Urinary bladder (tissue), 4 donors: Measurements from ENCODE around the gene RNF182. TPM values are rescaled to one million over a fixed set of nuclear protein-coding genes. Genes with fewer than 3 reads are reported as not detected.
"Not testable (repeated sequence)": the region's sequence is repeated elsewhere in the genome, so short reads cannot be mapped to it uniquely, and the experiment has no call there.

Source experiments
- DNase-seq: peaks from one replicate; pipeline ENCODE4 v3.0.0-alpha.2; 2015; ENCODE audit errors: extremely low spot score
- H3K27ac ChIP-seq: one replicate; pipeline ENCODE4 v1.5.1; 2013; ENCODE audit warnings: low read depth, mild to moderate bottlenecking, moderate library complexity
- H3K36me3 ChIP-seq: one replicate; pipeline ENCODE4 v1.6.1; 2013; ENCODE audit warnings: mild to moderate bottlenecking, moderate library complexity; ENCODE audit not compliant: insufficient read depth
- H3K4me1 ChIP-seq: one replicate; pipeline ENCODE4 v1.6.1; 2013; ENCODE audit warnings: mild to moderate bottlenecking, moderate library complexity; ENCODE audit not compliant: insufficient read depth
- H3K4me3 ChIP-seq: one replicate; pipeline ENCODE4 v1.5.1; 2013; ENCODE audit warnings: low read depth, low read length
- WGBS: extraction: QIAGEN DNeasy Blood & Tissue Kit; methylation state at CpG from one replicate; pipeline ENCODE4 v1.1.7; 2013; 5-methylcytosine and 5-hydroxymethylcytosine counted together
- polyA plus RNA-seq: library from polyadenylated mRNA; stranded (reverse); fragments of 200-250 nt; gene quantifications from one replicate; pipeline ENCODE4 v1.2.3, GENCODE V29; 2013
- total RNA-seq: library from RNA; depleted of rRNA; stranded (reverse); fragments of >200 nt; gene quantifications from one replicate; pipeline ENCODE4 v1.2.3, GENCODE V29; 2014
- donor health status: healthy with polysubstance abuse.
- donor health status: healthy.

The RNF182 gene
- total and polyA plus RNA-seq, 2 donors, result 0.19 to 0.90 TPM

- Histone ChIP-seq H3K4me1 (no peaks in the 10 kb centered on the region), H3K27ac (no peak overlapping the region), H3K4me3 (no peak overlapping the region), H3K36me3 (no peaks in the 10 kb centered on the region)
- whole genome bisulfite sequencing, result 70% methylated on average over 3 of the region's 3 CpGs
- DNase-seq, result no peak
Observed at GRCh38 chr6:14009431-14009830, 84.7 kb downstream of the RNF182 start.

DNA sequence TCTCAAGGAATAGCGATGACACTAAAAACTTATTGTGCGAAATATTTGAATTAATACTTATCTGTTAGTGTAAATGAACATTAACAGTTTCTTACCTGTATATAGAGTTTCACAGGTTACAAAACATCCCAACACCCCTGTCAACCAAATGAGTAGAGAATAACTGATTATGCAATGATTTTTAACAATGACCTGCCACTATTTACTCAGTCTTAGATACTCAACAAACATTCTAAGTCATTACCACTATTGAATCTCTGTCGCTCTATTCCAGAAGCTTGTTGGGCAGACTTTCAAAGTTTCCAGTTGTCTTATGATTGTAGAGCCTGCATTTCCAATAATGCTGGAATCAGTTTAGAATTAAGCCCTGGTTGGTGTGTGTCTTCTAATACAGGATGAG lies 85.5 kb downstream of the RNF182 start:
- 77% methylated on average over 3 of the region's 3 CpGs for WGBS
- H3K4me3 ChIP-seq, result no peak overlapping the region
- DNase-seq, result no peak
- no peaks in the 10 kb centered on the region for H3K4me1 ChIP-seq
- no peak overlapping the region for H3K27ac ChIP-seq
- no peaks in the 10 kb centered on the region for H3K36me3 ChIP-seq

- 93% methylated on average over 5 of the region's 5 CpGs for WGBS
- H3K4me1 ChIP-seq, result no peaks in the 10 kb centered on the region
- no peak overlapping the region for H3K27ac ChIP-seq
- no peaks in the 10 kb centered on the region for H3K36me3 ChIP-seq
- no peak for DNase-seq
- no peak overlapping the region for H3K4me3 ChIP-seq
Observed at GRCh38 chr6:14012313-14013030, 87.7 kb downstream of the RNF182 start.

- 82% methylated on average over 5 of the region's 5 CpGs for WGBS
Observed at GRCh38 chr6:14015964-14016363, 91.2 kb downstream of the RNF182 start.

GRCh38 chr6:14016432-14016831 lies 91.7 kb downstream of the RNF182 start:
- Histone ChIP-seq H3K4me1 (no peaks in the 10 kb centered on the region), H3K27ac (no peak overlapping the region), H3K4me3 (no peak overlapping the region), H3K36me3 (no peaks in the 10 kb centered on the region)
- WGBS, result 87% methylated on average over 12 of the region's 12 CpGs
- DNase-seq, result no peak

More at GRCh38 chr6:14015964-14016363, 91.2 kb downstream of the RNF182 start:
- Histone ChIP-seq H3K27ac (no peak overlapping the region), H3K4me3 (no peak overlapping the region), H3K4me1 (no peaks in the 10 kb centered on the region), H3K36me3 (no peaks in the 10 kb centered on the region)
- DNase-seq, result no peak

GRCh38 chr6:14016935-14017625 lies 92.3 kb downstream of the RNF182 start:
- no peak overlapping the region for H3K27ac ChIP-seq
- WGBS, result 56% methylated on average over 5 of the region's 5 CpGs
- no peaks in the 10 kb centered on the region for H3K4me1 ChIP-seq
- DNase-seq, result no peak
- H3K4me3 ChIP-seq, result no peak overlapping the region
- no peaks in the 10 kb centered on the region for H3K36me3 ChIP-seq

DNA sequence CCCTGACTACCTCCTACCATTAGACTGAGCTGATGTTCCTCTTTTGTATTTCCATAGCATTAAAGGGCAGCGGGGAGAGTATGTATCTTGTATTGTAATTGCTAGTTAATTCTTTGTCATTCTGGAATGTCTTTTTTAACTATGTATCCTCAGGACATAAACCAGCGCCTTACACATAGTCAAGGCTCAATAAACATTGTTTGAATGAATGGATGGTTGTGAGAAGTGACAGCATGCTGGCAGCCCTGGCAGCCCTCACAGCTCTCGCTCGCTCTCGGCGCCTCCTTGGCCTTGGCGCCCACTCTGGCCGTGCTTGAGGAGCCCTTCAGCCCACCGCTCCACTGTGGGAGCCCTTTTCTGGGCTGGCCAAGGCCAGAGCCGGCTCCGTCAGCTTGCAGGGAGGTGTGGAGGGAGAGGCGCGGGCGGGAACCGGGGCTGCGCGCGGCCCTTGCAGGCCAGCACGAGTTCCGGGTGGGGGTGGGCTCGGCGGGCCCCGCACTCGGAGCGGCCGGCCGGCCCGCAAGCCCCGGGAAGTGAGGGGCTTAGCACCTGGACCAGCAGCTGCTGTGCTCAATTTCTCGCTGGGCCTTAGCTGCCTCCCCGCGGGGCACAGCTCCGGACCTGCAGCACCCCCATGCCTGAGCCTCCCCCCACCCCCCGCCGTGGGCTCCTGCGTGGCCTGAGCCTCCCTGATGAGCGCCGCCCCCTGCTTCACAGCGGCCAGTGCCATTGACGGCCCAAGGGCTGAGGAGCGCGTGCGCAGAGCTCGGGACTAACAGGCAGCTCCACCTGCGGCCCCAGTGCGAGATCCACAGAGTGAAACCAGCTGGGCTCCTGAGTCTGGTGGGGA lies 93.1 kb downstream of the RNF182 start:
- H3K4me3 ChIP-seq, result no peak overlapping the region
- H3K36me3 ChIP-seq, result no peaks in the 10 kb centered on the region
- no peak overlapping the region for H3K27ac ChIP-seq
- no peak for DNase-seq
- no peaks in the 10 kb centered on the region for H3K4me1 ChIP-seq
- WGBS, result 88% methylated on average over 46 of the region's 46 CpGs

- H3K4me1 ChIP-seq, H3K27ac ChIP-seq, H3K36me3 ChIP-seq, DNase-seq, H3K4me3 ChIP-seq: not testable (repeated sequence)
- 80% methylated on average over 6 of the region's 6 CpGs for WGBS
Observed at GRCh38 chr6:14018559-14018958, 93.8 kb downstream of the RNF182 start.

- H3K36me3 ChIP-seq, result no peaks in the 10 kb centered on the region
- 90% methylated on average over 2 of the region's 2 CpGs for WGBS
- H3K27ac ChIP-seq, result no peak overlapping the region
- H3K4me1 ChIP-seq, result no peaks in the 10 kb centered on the region
- DNase-seq, result no peak
- H3K4me3 ChIP-seq, result no peak overlapping the region
Observed at GRCh38 chr6:14020551-14020950, 95.8 kb downstream of the RNF182 start.

DNA sequence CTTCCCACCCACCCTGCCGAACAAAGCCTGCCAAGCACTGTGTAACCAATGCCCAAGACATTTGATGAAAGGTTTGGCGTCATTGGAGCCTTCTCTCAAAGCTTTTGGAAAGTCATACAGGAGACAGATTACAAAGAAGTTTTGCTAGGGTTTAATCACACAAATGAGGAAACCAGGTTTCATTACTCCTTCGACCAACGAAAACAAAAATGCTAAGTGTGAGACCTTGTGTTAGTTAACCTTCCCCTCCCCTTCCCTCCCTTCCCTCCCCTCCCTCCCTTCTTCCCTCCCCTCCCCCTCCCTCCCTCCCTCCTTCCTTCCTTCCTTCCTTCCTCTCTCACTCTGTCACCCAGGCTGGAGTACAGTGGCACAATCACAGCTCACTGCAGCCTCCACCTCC lies 96.7 kb downstream of the RNF182 start:
- H3K4me3 ChIP-seq, result no peak overlapping the region
- no peaks in the 10 kb centered on the region for H3K36me3 ChIP-seq
- no peaks in the 10 kb centered on the region for H3K4me1 ChIP-seq
- WGBS, result 55% methylated on average over 4 of the region's 4 CpGs
- H3K27ac ChIP-seq, result no peak overlapping the region
- DNase-seq, result no peak

DNA sequence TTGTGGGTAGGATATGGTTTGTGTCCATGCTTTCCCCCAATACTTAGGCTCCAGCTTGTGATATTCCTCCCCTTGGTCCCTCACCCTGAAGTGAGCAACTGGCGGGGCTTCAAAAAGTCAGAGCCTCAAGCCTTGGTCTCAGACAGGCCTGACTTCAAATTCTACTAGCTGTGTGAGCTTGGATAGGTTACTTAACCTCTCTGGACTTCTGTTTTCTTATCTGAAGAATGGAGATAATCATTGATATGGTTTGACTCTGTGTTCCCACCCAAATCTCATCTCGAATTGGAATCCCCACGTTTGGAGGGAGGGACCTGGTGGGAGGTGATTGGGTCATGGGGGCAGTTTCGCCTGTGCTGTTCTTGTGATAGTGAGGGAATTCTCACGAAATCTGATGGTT lies 97.9 kb downstream of the RNF182 start:
- Histone ChIP-seq H3K4me3 (no peak overlapping the region), H3K27ac (no peak overlapping the region), H3K4me1 (no peaks in the 10 kb centered on the region), H3K36me3 (no peaks in the 10 kb centered on the region)
- 89% methylated on average over 5 of the region's 5 CpGs for WGBS
- no peak for DNase-seq

DNA sequence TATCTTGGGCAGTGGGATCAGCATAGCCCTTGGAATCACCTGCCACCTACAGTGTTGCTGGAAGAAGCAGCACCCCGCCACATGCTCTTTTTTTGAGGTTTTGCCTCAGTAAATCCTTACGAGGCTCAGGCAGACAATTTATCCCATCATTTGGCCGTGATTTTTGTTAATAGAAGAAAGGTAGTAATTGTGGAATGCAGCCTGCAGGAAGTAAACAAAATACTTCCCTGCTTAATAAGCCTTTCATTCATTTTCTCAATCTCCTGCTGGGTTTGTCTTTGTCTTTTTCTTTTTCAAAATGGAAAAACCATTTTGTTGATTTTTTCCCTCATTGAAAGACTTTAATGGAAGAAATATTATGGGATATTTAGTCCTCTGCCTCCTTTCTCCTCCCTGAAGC lies 99.1 kb downstream of the RNF182 start:
- no peak for DNase-seq
- 63% methylated on average over 3 of the region's 3 CpGs for WGBS
- H3K4me1 ChIP-seq, result no peaks in the 10 kb centered on the region
- no peak overlapping the region for H3K27ac ChIP-seq
- H3K36me3 ChIP-seq, result no peaks in the 10 kb centered on the region
- no peak overlapping the region for H3K4me3 ChIP-seq

DNA sequence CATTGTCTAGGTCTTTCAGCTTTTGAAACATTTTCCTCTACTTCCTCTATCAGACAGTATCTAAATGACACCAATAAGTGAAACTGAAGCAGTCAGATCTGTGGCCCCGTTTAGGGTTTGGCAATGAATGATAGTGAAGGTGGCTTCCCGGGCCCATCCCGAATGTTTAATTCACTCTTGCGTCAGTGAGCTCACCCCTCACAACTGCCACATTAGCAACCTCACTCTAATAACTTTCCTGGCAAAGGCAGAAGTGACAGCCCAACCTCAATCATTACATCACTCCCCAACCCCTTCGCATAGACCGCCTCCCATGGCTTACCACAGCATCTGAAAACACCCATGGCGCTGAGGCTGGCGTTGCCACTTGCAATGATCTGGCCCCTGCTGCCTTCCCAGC lies 100.4 kb downstream of the RNF182 start:
- DNase-seq, result no peak
- Histone ChIP-seq H3K27ac (no peak overlapping the region), H3K4me1 (no peaks in the 10 kb centered on the region), H3K4me3 (no peak overlapping the region), H3K36me3 (no peaks in the 10 kb centered on the region)
- WGBS, result 87% methylated on average over 8 of the region's 8 CpGs
